Adrenal gland (tissue), 5 donors: ENCODE measurements around the gene VPREB1.
"Not testable (repeated sequence)": the region's sequence is repeated elsewhere in the genome, so short reads cannot be mapped to it uniquely, and the experiment has no call there.

Experiments
- POLR2A ChIP-seq, 2 donors: fragments of 450-650 bp; IDR thresholded peaks; one replicate each; pipeline ENCODE4 v1.6.1; 2017; ENCODE audit warnings: antibody characterized with exemption in 2 of 2, mild to moderate bottlenecking in 2 of 2, moderate library complexity in 1 of 2
- TF ChIP-seq, protein P1 (sequence below), 6 experiments: fragments of 450-650 bp in 4 of 6; fragments of 200-600 bp in 2 of 6; sonication (generic) in 1 of 6; IDR thresholded peaks; 1 replicate in 5 of 6; 2 replicates in 1 of 6; pipeline versions ENCODE4 v1.5.1 to v1.8.0; 2016 to 2021; ENCODE audit warnings: antibody characterized with exemption in 6 of 6, mild to moderate bottlenecking in 2 of 6, moderate library complexity in 1 of 6
- donor health status: DM: no; HTN: no; CAD: no.

DNA sequence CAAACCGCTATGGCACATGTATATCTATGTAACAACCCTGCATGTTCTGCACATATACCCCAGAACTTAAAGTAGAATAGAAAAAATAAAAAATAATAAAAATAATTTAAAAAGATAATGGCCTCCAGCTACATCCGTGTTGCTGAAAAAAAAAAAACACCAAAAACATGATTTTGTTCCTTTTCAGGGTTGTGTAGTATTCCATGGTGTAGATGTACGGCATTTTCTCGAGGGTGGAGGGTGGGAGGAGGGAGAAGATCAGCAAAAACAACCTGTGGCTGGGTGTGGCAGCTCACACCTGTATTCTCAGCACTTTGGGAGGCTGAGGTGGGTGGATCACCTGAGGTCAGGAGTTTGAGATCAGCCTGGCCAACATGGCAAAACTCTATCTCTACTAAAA is 16.0 kb downstream of the VPREB1 start:
- TF ChIP-seq, protein P1, sequence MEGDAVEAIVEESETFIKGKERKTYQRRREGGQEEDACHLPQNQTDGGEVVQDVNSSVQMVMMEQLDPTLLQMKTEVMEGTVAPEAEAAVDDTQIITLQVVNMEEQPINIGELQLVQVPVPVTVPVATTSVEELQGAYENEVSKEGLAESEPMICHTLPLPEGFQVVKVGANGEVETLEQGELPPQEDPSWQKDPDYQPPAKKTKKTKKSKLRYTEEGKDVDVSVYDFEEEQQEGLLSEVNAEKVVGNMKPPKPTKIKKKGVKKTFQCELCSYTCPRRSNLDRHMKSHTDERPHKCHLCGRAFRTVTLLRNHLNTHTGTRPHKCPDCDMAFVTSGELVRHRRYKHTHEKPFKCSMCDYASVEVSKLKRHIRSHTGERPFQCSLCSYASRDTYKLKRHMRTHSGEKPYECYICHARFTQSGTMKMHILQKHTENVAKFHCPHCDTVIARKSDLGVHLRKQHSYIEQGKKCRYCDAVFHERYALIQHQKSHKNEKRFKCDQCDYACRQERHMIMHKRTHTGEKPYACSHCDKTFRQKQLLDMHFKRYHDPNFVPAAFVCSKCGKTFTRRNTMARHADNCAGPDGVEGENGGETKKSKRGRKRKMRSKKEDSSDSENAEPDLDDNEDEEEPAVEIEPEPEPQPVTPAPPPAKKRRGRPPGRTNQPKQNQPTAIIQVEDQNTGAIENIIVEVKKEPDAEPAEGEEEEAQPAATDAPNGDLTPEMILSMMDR (IDR thresholded peaks at IDR 0.05) = not testable (repeated sequence)
- not testable (repeated sequence) for TF ChIP-seq POLR2A (IDR thresholded peaks at IDR 0.05)
